HG03280 (cell line): Measurements from ENCODE around the gene RTKN2.
"Not testable (repeated sequence)": the region's sequence is repeated elsewhere in the genome, so short reads cannot be mapped to it uniquely, and the experiment has no call there.

Source experiments
- ATAC-seq: cut with Tn5 transposase; IDR thresholded peaks from one replicate; pipeline ENCODE4 v1.9.1; 2021; ENCODE audit warnings: mild to moderate bottlenecking, moderate library complexity; ENCODE audit not compliant: unreplicated experiment

Gene RTKN2

GRCh38 chr10:62261666-62262065 is 7.0 kb downstream of the RTKN2 start:
- no peak for ATAC-seq

GRCh38 chr10:62259998-62260397 is 8.6 kb downstream of the RTKN2 start:
- no peak for ATAC-seq

- no peak for ATAC-seq
Measured at GRCh38 chr10:62259456-62259855, 9.2 kb downstream of the RTKN2 start.

- no peak for ATAC-seq
Measured at GRCh38 chr10:62258926-62259325, 9.7 kb downstream of the RTKN2 start.

GRCh38 chr10:62253704-62254103 is 14.9 kb downstream of the RTKN2 start:
- ATAC-seq = no peak

- ATAC-seq = no peak
Measured at GRCh38 chr10:62252051-62252450, 16.6 kb downstream of the RTKN2 start.

- ATAC-seq = no peak
Measured at GRCh38 chr10:62250594-62251198, 17.9 kb downstream of the RTKN2 start.

- ATAC-seq = no peak
Measured at GRCh38 chr10:62249957-62250356, 18.7 kb downstream of the RTKN2 start.

GRCh38 chr10:62248465-62248864 is 20.2 kb downstream of the RTKN2 start:
- ATAC-seq = no peak

GRCh38 chr10:62244785-62245467 is 23.7 kb downstream of the RTKN2 start:
- peak; percentile 71 for ATAC-seq

- ATAC-seq = no peak
Measured at GRCh38 chr10:62244088-62244487, 24.6 kb downstream of the RTKN2 start.

GRCh38 chr10:62243647-62243997 is 25.0 kb downstream of the RTKN2 start:
- ATAC-seq = peak; percentile 21

- peak; percentile 60 for ATAC-seq
Measured at GRCh38 chr10:62242965-62243646, 25.5 kb downstream of the RTKN2 start.

GRCh38 chr10:62241521-62241920 is 27.1 kb downstream of the RTKN2 start:
- not testable (repeated sequence) for ATAC-seq

- no peak for ATAC-seq
Measured at GRCh38 chr10:62239994-62240393, 28.6 kb downstream of the RTKN2 start.

- no peak for ATAC-seq
Measured at GRCh38 chr10:62238880-62239279, 29.8 kb downstream of the RTKN2 start.

GRCh38 chr10:62237966-62238365 is 30.7 kb downstream of the RTKN2 start:
- ATAC-seq = no peak

GRCh38 chr10:62237506-62237905 is 31.1 kb downstream of the RTKN2 start:
- no peak for ATAC-seq

- no peak for ATAC-seq
Measured at GRCh38 chr10:62234077-62234605, 34.5 kb downstream of the RTKN2 start.

- no peak for ATAC-seq
Measured at GRCh38 chr10:62233356-62234076, 35.1 kb downstream of the RTKN2 start.

GRCh38 chr10:62231805-62232204 is 36.8 kb downstream of the RTKN2 start:
- no peak for ATAC-seq
